NCI-H1930 (cell line): ENCODE measurements around the gene APOO.

Experiments
- DNase-seq, 2 experiments: peaks; one replicate each; lab custom pipeline; 2025; lab: John Stamatoyannopoulos, UW

The APOO gene

GRCh38 chrX:23784470-23785331, 123.0 kb downstream of the APOO start:
- no peak for DNase-seq

DNA sequence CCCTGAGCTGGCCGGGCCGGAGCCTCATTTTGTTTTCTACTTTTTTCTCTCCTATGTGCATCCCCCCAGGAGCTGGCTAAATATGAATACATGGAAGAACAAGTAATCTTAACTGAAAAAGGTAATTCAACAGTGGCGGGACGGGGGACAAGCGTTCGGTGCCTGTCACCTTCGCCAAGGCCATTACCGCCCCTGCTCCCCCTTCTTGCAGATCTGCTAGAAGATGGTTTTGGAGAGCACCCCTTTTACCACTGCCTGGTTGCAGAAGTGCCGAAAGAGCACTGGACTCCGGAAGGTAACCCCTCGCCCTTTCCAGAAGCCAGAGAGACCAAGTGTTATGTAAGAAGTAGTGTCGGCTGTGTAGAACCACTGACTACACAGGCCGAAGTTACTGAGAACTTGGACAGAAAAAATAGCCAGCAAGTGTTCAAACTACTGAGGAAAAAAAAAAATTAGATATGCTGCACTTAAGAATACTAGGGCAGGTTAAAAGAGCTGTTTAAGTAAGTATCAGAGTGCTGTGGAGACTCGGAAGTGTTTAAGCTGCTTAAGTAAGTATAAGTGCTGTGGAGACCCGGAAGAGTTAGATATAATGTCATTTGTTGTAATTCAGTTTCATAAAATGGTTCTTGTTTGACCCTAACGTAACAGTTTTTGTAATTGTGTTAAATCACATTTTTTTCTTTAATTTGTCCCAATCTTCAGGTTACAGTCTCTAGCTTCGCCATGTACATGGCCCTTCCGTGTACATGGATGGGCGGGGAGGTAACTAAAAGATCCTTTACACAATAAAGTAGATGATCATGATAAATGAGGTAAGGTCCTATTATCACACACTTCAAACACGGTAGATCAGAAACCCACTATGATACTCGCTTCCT, 123.9 kb downstream of the APOO start:
- DNase-seq: no peak
